Lower leg skin (tissue), 3 donors: ENCODE measurements around the gene BCL7B.

Source experiments
- POLR2A ChIP-seq, 2 donors: fragments of 450-650 bp; IDR thresholded peaks; one replicate each; pipeline ENCODE4 v1.6.1; 2016 to 2017; ENCODE audit warnings: antibody characterized with exemption in 2 of 2, mild to moderate bottlenecking in 1 of 2, moderate library complexity in 1 of 2
- TF ChIP-seq, protein P1 (sequence below), 3 donors: fragments of 450-650 bp; IDR thresholded peaks; one replicate each; pipeline ENCODE4 v1.5.1; 2016; ENCODE audit warnings: antibody characterized with exemption in 3 of 3, mild to moderate bottlenecking in 3 of 3, moderate library complexity in 2 of 3

GRCh38 chr7:73596191-73597065, 38.9 kb upstream of the BCL7B start:
- TF ChIP-seq, protein P1, sequence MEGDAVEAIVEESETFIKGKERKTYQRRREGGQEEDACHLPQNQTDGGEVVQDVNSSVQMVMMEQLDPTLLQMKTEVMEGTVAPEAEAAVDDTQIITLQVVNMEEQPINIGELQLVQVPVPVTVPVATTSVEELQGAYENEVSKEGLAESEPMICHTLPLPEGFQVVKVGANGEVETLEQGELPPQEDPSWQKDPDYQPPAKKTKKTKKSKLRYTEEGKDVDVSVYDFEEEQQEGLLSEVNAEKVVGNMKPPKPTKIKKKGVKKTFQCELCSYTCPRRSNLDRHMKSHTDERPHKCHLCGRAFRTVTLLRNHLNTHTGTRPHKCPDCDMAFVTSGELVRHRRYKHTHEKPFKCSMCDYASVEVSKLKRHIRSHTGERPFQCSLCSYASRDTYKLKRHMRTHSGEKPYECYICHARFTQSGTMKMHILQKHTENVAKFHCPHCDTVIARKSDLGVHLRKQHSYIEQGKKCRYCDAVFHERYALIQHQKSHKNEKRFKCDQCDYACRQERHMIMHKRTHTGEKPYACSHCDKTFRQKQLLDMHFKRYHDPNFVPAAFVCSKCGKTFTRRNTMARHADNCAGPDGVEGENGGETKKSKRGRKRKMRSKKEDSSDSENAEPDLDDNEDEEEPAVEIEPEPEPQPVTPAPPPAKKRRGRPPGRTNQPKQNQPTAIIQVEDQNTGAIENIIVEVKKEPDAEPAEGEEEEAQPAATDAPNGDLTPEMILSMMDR (IDR thresholded peaks at IDR 0.05), result no peak
- TF ChIP-seq POLR2A (IDR thresholded peaks at IDR 0.05), result no peak
